GM10847 (cell line): ENCODE measurements around the gene AFF3.

Experiments used
- POLR2A ChIP-seq: IDR thresholded peaks from 2 replicates; pipeline ENCODE4 v1.6.1; 2011; ENCODE audit not compliant: insufficient read length; ENCODE audit errors: extremely low read depth

Gene AFF3

DNA sequence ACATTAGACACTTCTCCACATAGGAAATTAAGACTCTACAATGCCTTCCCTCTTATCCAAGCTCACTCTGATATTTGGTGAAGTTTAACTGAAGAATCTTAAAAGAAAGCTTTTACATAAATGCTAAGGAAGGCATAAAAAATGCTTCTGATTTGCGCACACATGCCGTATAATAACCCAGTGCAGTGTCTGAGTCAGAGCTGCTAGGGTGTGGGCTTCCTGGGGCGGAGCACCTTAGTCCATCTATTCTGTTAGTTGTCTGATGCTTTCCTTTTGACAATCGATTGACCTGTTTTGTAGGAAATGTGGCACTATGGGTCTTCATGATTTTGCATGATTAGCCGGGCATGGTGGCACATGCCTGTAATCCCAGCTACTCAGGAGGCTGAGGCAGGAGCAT, 231.5 kb downstream of the AFF3 start:
- TF ChIP-seq POLR2A: no peak

- TF ChIP-seq POLR2A: no peak
These were observed 236.8 kb downstream of the AFF3 start for GRCh38 chr2:99905636-99906035.

GRCh38 chr2:99905025-99905424, 237.4 kb downstream of the AFF3 start:
- TF ChIP-seq POLR2A: no peak

GRCh38 chr2:99903981-99904380, 238.4 kb downstream of the AFF3 start:
- TF ChIP-seq POLR2A: no peak

GRCh38 chr2:99900556-99900955, 241.8 kb downstream of the AFF3 start:
- no peak for TF ChIP-seq POLR2A

- no peak for TF ChIP-seq POLR2A
These were observed 242.5 kb downstream of the AFF3 start for GRCh38 chr2:99899882-99900281.

GRCh38 chr2:99899058-99899855, 243.1 kb downstream of the AFF3 start:
- TF ChIP-seq POLR2A: no peak

GRCh38 chr2:99898336-99899048, 243.9 kb downstream of the AFF3 start:
- no peak for TF ChIP-seq POLR2A

GRCh38 chr2:99891428-99891780, 251.0 kb downstream of the AFF3 start:
- no peak for TF ChIP-seq POLR2A

DNA sequence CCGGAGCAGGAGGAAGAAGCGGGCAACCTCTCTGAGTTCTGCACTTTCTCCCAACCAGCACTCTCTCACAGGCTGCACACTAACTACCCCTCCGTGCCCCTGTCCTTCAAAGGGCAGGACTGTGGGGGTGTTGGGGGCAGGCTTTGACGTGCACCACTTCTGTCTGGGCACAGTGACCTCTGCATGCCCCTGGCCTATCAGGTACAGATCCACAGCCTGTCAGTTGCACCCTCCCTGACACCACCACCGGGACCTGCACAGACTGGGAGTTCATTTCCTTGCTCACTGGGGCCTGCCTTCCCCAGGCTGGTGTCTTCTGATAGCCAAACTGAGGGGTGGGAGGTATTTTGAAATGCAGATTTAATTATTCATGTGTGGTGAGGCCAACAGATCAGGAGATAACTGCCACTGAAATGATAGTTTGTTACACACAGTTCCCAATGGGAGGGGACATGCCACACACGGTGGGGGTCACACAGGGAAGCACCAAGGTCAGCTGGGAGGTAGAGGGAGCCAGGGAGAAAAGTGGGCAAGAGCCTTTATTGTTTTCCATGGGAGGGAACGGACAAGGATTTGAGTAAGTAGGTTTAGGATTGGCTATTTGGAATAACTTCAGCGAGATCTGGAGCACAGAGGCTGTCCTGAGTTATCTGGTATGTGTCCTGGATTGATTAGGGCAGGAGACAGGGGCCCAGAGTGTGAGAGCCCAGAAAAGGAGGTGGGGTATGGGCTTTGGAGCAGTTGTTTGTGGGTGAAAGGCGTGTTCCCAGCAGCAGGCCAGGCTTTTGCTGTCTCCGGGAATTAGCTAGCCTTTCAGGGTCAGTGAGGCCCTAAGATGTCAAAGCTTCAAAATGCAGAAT, 251.6 kb downstream of the AFF3 start:
- TF ChIP-seq POLR2A: no peak

GRCh38 chr2:99888617-99889016, 253.8 kb downstream of the AFF3 start:
- TF ChIP-seq POLR2A: no peak

- no peak for TF ChIP-seq POLR2A
These were observed 256.0 kb downstream of the AFF3 start for GRCh38 chr2:99886418-99886817.

DNA sequence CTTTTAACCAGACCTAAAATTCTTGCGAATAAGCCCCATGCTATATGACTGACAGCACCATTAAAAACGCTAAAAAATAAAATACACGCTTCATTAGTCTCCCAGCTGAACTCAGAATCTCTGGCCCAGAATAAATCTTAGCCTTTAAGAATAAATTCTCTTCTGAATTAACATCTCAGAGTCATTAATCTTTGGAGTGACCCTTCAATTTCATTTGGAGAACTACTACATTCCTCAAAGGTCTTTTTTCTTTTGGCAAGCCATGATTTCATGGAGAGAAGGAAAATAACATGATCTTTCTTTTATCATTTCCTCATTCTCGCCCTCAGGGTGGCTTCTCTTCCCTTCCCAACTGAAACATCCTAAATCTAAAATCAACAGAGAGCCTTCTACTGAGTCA, 259.0 kb downstream of the AFF3 start:
- TF ChIP-seq POLR2A: no peak

- no peak for TF ChIP-seq POLR2A
These were observed 260.3 kb downstream of the AFF3 start for GRCh38 chr2:99881901-99882591.

DNA sequence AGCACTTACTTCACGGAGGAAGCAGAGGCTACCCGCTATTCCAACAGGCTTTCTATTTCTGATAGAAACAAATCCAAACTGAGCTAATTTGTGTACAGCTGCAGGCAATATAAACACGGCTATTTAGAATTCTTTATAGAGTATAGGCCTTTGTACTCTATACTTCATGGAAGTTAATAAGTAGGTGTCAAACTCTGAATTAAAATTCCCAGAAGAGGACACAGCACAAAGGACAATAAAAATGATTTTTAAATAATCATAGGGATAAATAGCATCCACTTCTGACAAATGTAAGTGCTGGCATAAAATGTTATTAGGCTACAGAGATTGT, 261.5 kb downstream of the AFF3 start:
- no peak for TF ChIP-seq POLR2A
